GM11168 (cell line): ENCODE measurements around the gene CRACR2A.

Experiments
- in situ Hi-C: fragments of 300-500 bp; cut with MboI; formaldehyde crosslinking; loops from one replicate; pipeline ENCODE4 v1.12.0; 2022; ENCODE audit warnings: low sequenced_read_pairs; ENCODE audit not compliant: unreplicated experiment

CRACR2A gene, protein sequence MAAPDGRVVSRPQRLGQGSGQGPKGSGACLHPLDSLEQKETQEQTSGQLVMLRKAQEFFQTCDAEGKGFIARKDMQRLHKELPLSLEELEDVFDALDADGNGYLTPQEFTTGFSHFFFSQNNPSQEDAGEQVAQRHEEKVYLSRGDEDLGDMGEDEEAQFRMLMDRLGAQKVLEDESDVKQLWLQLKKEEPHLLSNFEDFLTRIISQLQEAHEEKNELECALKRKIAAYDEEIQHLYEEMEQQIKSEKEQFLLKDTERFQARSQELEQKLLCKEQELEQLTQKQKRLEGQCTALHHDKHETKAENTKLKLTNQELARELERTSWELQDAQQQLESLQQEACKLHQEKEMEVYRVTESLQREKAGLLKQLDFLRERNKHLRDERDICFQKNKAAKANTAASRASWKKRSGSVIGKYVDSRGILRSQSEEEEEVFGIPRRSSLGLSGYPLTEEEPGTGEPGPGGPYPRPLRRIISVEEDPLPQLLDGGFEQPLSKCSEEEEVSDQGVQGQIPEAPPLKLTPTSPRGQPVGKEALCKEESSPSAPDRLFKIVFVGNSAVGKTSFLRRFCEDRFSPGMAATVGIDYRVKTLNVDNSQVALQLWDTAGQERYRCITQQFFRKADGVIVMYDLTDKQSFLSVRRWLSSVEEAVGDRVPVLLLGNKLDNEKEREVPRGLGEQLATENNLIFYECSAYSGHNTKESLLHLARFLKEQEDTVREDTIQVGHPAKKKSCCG

DNA sequence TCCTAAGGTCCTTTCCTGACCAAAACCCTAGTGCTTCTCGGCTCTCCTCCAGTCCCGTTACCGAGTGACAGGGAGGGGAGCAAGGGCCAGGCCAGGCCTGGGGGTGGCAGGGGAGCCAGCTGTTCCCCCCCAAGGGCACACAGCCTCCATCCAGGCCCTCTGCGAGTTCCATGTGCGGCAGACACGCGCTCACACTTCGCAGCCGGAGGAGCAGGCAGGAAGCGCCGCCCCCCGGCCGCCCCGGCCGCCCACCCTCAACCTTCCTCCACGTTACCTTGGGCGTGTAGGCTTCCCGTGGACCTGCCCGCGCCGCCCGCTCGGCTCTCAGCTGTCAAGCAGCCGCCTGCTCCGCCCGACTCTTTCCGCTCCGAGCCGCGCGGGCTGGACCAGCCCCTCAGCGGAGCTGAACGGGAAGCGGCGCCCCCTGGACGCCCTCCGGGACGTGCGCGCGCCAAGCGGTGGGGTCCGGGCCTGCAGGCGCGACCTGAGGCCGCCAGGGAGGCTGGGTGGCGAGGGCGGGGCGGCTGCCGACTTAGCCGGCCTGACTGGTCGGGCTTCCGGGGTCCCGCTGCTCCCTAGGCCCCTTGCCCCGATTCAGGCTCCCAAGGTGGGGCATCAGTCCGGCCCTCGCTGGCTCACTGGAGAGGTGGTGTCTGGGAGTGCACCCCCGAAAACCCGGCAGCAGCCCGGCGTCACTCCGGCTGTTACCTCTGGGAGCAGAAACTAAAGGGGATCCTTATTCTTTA, at the start of gene CRACR2A:
Gene CRACR2A, minus strand, starts transcription at position 369 of the 746 bp plus-strand sequence. CDS start 56,110 bp downstream, outside the sequence.
- in situ Hi-C loops, result no loop called here

- in situ Hi-C loops, result no loop called here
Observed at GRCh38 chr12:3797531-3798048, 44.7 kb upstream of the CRACR2A start.

GRCh38 chr12:3795492-3796133, 42.7 kb upstream of the CRACR2A start:
- in situ Hi-C loops, result no loop called here

- in situ Hi-C loops, result no loop called here
Observed at GRCh38 chr12:3795066-3795465, 42.2 kb upstream of the CRACR2A start.

- in situ Hi-C loops, result no loop called here
Observed at GRCh38 chr12:3792623-3793288, 39.8 kb upstream of the CRACR2A start.

DNA sequence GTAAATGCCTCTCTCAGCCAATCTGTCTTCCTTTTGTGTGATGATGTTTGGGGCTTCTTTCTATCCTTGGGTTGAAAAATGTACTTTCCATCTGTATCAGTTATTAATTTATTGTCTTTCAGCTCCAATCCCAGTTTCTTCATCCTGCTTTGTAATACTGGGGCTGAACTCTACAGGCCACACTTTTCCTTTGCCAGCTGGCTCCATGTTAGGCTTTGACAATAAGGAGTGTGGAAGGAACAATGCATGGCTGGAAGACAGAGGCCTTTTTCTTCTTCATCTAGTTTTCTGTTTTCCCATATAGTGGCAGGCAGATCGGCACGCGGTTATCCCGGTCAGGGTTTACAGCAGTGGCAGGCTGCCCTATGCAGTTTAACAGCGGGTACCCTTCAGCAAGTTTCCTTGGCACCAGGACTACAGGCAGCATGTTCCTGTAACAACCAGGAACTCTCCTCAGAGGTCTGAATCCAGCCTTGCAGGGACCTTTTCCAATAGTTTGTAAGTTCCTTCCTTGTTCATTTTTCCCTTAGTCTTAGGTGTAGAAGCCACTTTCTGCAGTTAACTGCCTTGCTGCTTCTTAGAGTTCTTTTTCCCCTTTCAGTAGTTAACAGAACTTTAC, 38.5 kb upstream of the CRACR2A start:
- in situ Hi-C loops, result no loop called here

GRCh38 chr12:3790642-3791041, 37.7 kb upstream of the CRACR2A start:
- in situ Hi-C loops, result no loop called here

DNA sequence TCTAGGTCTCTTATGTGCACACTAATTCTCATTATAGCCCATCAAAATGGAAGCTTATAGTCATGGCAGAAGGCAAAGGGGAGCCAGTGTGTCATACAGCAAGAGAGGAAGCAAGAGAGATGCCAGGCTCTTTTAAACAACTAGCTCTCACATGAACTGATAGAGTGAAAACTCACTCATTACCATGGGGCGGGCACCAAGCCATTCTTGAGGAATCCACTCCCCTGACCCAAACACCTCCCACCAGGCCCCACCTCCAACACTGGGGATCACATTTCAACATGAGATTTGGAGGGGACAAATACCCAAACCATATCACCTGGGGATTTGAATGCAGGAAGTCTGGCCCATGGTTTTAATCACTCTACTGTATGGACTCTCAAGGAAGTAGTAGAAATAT, 36.9 kb upstream of the CRACR2A start:
- in situ Hi-C loops, result no loop called here

DNA sequence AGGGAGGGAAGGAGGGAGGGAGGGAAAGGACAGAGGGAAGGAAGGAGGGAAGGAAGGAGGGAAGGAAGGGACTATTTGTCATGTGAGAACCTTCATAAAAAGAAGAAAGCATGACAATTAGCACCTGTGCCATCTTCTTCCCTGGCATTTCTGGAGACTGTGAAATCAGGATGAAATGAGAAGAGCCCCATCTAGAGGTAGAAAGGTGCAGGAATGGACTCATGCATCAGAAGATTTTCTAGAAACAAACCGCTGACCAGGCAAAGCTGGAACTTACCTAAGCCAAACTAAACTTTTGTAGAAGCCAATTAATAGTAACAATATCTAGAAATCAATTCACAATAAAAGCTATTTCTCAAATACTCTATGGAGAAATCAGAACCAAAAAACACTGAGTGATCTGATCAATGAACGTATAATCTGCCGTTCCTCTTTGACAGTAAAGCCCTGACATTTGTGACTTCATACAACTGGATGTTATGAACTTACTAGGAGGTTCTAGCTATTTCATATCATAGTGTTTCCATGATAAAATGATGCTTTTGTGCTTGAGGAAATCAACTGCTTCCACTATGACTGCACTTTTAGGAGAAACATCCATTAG, 24.4 kb upstream of the CRACR2A start:
- in situ Hi-C loops, result loop anchor here (5.0 kb wide), 1 partner anchor 115 kb away; no protein-coding TSS in a partner anchor

DNA sequence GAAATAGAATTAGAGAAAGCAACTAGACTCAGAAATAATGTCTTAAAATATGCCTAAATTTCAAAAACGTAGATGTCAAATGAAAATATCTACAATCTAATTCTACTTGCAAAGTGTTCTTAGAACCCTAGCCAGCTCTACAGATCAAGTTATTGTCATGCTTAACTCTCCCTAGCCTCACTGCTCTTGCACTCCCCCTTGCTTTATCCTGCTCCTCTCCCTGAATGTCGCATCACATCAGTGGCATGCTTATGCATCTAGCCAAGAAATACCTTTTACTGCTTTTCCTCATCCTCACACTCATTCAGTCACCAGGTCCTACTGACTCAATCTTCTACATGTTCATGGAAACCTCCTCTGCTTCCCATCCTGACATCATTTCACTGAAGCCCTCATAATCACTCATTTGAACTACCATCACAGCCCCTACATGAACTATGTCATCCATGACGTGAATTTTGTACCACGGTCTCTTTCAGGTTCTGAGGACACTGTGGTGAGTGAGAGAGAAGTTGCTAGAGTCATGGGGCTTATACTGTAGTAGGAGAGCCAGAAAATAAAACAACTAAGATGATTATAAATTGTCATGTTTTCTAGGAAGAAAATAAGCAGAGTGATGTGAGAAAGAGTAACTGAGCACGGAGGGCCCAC, 22.6 kb upstream of the CRACR2A start:
- in situ Hi-C loops, result loop anchor here (5.0 kb wide), 1 partner anchor 113 kb away; no protein-coding TSS in a partner anchor

DNA sequence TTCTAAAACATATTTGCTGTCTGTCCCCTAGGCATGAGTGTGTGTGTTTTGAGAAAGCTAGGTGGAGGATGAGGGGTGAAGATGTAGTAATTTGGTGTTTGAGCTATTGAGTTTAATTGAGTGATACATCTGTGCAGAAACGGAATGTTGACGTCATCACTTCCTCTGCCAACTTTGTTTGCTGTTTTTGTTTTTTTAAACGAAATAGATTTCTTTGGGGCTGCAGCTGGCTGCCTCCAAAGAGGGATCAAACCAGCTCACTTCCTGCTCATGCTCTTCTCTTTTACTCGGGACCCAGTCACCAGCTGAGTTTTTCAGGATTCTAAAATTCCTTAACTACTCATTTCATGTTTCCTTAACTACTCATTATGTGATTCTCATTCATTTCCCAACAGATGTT, 19.5 kb upstream of the CRACR2A start:
- in situ Hi-C loops, result no loop called here

- in situ Hi-C loops, result no loop called here
Observed at GRCh38 chr12:3771853-3772252, 18.9 kb upstream of the CRACR2A start.

GRCh38 chr12:3770891-3771290, 18.0 kb upstream of the CRACR2A start:
- in situ Hi-C loops, result no loop called here

DNA sequence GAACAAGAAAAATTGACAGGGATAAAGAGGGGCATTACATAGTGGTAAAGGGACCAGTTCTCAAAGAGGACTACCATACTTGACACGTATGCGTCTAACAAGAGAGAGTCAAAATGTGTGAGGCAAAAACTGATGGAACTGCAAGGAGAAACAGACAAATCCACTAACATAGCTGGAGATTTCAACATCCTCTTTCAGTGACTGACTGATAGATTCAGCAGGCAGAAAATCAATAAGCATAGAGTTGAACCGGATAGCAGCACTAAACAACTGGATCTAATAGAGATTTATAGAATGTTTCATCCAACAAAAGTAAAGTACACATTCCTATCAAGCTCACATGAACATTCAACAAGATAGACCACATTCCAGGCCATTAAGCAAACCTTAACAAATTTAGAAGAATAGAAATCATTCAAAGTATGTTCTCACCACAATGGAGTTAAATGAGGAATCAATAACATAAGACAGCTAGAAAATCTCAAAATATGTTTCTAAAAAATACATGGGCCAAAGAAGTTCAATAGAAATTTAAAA, 16.1 kb upstream of the CRACR2A start:
- in situ Hi-C loops, result no loop called here

- in situ Hi-C loops, result no loop called here
Observed at GRCh38 chr12:3761116-3761735, 8.3 kb upstream of the CRACR2A start.

GRCh38 chr12:3759878-3760277, 7.0 kb upstream of the CRACR2A start:
- in situ Hi-C loops, result no loop called here

GRCh38 chr12:3757261-3757660, 4.4 kb upstream of the CRACR2A start:
- in situ Hi-C loops, result no loop called here
